Lung (tissue), 12 donors: ENCODE data around the gene SECTM1. TPM values are rescaled to one million over a fixed set of nuclear protein-coding genes. Genes with fewer than 3 reads are reported as not detected.

Experiments
- ATAC-seq: fragments of 200-7000 bp; cut with Tn5 transposase; one replicate; pipeline ENCODE4 v1.9.1; 2020; ENCODE audit warnings: moderate number of reproducible peaks; ENCODE audit not compliant: insufficient read depth, low FRiP score
- DNase-seq, 3 donors: peaks; one replicate each; pipeline ENCODE4 v3.0.0-alpha.2; 2013 to 2017
- H3K27ac ChIP-seq, 2 donors: one replicate each; pipeline ENCODE4 v1.5.1; 2013; ENCODE audit warnings: mild to moderate bottlenecking in 2 of 2, moderate library complexity in 2 of 2, control low read depth in 1 of 2, inconsistent platforms in 1 of 2, low read depth in 1 of 2, low read length in 1 of 2
- H3K27me3 ChIP-seq, 3 donors: one replicate each; pipeline ENCODE4 v1.5.1; 2013; ENCODE audit warnings: low read length in 2 of 3; ENCODE audit not compliant: control insufficient read depth in 3 of 3, insufficient read depth in 3 of 3
- H3K36me3 ChIP-seq, 4 donors: one replicate each; pipeline ENCODE4 v1.5.1; 2013; ENCODE audit warnings: low read length in 4 of 4, mild to moderate bottlenecking in 1 of 4, moderate library complexity in 1 of 4; ENCODE audit not compliant: control insufficient read depth in 4 of 4, insufficient read depth in 4 of 4
- H3K4me1 ChIP-seq, 5 donors: one replicate each; pipeline ENCODE4 v1.5.1; 2013; ENCODE audit warnings: low read length in 5 of 5, mild to moderate bottlenecking in 2 of 5, moderate library complexity in 1 of 5; ENCODE audit not compliant: control insufficient read depth in 5 of 5, insufficient read depth in 5 of 5
- H3K4me3 ChIP-seq: one replicate; pipeline ENCODE4 v1.5.1; 2013; ENCODE audit warnings: mild to moderate bottlenecking, control low read depth, moderate library complexity
- H3K9ac ChIP-seq, 2 donors: one replicate each; pipeline ENCODE4 v1.5.1; 2013; ENCODE audit warnings: low read length in 2 of 2, control low read depth in 1 of 2; ENCODE audit not compliant: insufficient read depth in 1 of 2
- H3K9me3 ChIP-seq, 4 donors: one replicate each; pipeline ENCODE4 v1.5.1; 2013; ENCODE audit warnings: low read length in 3 of 4, mild to moderate bottlenecking in 1 of 4, moderate library complexity in 1 of 4; ENCODE audit not compliant: control insufficient read depth in 4 of 4, insufficient read depth in 3 of 4
- WGBS, 2 donors: extraction: QIAGEN DNeasy Blood & Tissue Kit; methylation state at CpG; one replicate each; pipeline ENCODE4 v1.1.7; 2013; 5-methylcytosine and 5-hydroxymethylcytosine counted together
- polyA plus RNA-seq, 2 donors: library from polyadenylated mRNA; stranded (reverse); fragments of 200-250 nt; gene quantifications; one replicate each; pipeline ENCODE4 v1.2.1, GENCODE V29; 2013
- total RNA-seq, 2 donors: library from RNA; depleted of rRNA in 1 of 2; stranded (reverse); fragments of >200 nt in 1 of 2; gene quantifications; one replicate each; pipeline ENCODE4 v1.2.1, GENCODE V29; 2014 to 2021
- TF ChIP-seq, protein P1 (sequence below): IDR thresholded peaks from 2 replicates; pipeline ENCODE4 v1.5.1; 2012; ENCODE audit warnings: mild to moderate bottlenecking; ENCODE audit errors: control extremely low read depth, extremely low read depth
- donor health status: control.
- donor health status: control.
- donor health status: Bipolar disorder and iron deficiency.
- donor health status: healthy.
- donor health status: DM: yes; HTN: yes; CAD: no.

SECTM1 gene
- total and polyA plus RNA-seq, 4 donors: 12.5 to 68.6 (median 26.4) TPM

DNA sequence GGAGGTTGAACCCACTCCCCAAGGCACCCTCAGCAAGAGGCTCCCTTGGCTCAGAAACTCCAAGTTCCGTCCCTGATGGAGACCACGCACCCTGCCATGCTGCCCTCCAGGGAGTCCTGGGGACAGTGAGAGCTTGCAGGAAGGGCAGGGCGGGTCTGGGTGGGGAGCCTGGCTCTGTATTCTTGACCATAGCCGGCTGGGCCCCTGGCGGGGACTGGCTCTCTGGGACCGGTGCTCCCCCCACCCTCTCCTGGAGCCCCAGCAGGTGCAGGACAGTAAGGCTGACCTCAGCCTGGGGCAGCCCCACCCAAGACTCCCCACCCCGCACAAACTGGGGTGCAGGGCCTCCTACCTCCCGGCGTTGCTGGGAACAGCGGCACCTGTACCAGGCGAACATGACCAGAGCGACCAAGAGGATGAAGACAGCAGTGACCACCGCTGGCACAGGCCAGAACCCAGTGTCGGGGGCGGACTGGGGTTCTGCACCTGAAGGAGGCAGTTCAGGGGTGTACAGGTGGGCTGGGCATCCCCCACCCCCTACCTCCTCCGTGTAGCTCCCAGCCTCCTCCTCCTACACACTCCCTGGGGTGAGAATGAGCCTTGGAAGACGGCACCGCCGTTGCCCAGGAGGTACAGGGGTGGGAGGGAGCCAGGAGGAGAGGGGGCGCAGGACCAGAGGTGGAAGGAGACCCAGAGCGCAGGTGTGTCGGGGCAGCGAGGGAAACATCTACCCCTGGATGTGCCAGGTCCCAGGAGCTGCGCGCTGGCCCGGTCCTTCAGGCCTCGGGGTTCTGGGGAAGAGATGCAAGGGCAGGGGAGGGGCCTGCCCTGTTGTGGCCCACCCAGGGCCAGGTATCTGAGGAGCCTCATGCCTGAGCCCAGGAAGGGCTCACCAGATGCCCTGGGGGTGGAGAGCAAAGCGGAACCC is 10.8 kb downstream of the SECTM1 start:
- H3K4me3 ChIP-seq: no peak overlapping the region
- H3K9me3 ChIP-seq: no peaks in the 10 kb centered on the region
- WGBS, 2 donors: 85 to 91% methylated on average over 25 to 28 of the region's 28 CpGs
- H3K4me1 ChIP-seq: peaks cover 0 to 3% (median 0%) of the 10 kb centered on the region in 5 donors
- ATAC-seq (no peak), DNase-seq (no peak)
- no peak overlapping the region for H3K27ac ChIP-seq
- no peak overlapping the region for H3K9ac ChIP-seq
- peaks cover 0 to 8% (median 0%) of the 10 kb centered on the region in 4 donors for H3K36me3 ChIP-seq
- TF ChIP-seq, protein P1, sequence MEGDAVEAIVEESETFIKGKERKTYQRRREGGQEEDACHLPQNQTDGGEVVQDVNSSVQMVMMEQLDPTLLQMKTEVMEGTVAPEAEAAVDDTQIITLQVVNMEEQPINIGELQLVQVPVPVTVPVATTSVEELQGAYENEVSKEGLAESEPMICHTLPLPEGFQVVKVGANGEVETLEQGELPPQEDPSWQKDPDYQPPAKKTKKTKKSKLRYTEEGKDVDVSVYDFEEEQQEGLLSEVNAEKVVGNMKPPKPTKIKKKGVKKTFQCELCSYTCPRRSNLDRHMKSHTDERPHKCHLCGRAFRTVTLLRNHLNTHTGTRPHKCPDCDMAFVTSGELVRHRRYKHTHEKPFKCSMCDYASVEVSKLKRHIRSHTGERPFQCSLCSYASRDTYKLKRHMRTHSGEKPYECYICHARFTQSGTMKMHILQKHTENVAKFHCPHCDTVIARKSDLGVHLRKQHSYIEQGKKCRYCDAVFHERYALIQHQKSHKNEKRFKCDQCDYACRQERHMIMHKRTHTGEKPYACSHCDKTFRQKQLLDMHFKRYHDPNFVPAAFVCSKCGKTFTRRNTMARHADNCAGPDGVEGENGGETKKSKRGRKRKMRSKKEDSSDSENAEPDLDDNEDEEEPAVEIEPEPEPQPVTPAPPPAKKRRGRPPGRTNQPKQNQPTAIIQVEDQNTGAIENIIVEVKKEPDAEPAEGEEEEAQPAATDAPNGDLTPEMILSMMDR: no peak
- peaks cover 0 to 11% (median 4%) of the 10 kb centered on the region in 3 donors for H3K27me3 ChIP-seq

DNA sequence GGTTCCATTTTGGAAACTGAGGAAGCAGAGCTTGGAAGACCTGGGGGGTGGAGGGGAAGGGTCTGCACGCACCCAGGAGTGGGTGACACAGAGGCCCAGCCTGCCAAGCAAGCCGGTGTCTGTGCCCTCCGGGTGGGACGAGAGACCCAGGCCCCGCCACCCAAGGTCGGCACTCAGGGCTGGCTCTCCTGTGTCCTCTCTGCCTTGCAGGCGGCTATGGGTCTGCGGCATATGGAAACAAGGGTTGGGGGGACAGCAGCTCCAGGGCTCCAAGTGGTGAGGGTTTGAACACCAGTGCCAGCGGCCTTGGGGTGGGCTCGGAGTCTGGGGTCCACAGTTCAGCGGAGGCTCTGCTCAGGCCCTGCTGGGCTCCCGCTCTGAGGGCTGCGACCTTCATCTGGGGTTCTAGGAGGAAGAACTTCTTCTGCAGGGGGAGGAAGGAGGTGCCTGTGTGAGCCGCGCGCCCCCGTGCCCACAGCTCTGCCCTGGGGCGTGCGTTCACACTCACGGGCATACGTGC is 11.6 kb downstream of the SECTM1 start:
- H3K4me3 ChIP-seq: no peak overlapping the region
- no peaks in the 10 kb centered on the region for H3K9me3 ChIP-seq
- H3K27me3 ChIP-seq: peaks cover 0 to 11% (median 0%) of the 10 kb centered on the region in 3 donors
- DNase-seq (no peak), ATAC-seq (no peak)
- whole genome bisulfite sequencing, 2 donors: 69 to 75% methylated on average over 19 to 21 of the region's 21 CpGs
- no peak overlapping the region for H3K9ac ChIP-seq
- TF ChIP-seq, protein P1: no peak
- no peak overlapping the region for H3K27ac ChIP-seq
- peaks cover 0 to 3% (median 0%) of the 10 kb centered on the region in 5 donors for H3K4me1 ChIP-seq
- peaks cover 0 to 8% (median 0%) of the 10 kb centered on the region in 4 donors for H3K36me3 ChIP-seq

DNA sequence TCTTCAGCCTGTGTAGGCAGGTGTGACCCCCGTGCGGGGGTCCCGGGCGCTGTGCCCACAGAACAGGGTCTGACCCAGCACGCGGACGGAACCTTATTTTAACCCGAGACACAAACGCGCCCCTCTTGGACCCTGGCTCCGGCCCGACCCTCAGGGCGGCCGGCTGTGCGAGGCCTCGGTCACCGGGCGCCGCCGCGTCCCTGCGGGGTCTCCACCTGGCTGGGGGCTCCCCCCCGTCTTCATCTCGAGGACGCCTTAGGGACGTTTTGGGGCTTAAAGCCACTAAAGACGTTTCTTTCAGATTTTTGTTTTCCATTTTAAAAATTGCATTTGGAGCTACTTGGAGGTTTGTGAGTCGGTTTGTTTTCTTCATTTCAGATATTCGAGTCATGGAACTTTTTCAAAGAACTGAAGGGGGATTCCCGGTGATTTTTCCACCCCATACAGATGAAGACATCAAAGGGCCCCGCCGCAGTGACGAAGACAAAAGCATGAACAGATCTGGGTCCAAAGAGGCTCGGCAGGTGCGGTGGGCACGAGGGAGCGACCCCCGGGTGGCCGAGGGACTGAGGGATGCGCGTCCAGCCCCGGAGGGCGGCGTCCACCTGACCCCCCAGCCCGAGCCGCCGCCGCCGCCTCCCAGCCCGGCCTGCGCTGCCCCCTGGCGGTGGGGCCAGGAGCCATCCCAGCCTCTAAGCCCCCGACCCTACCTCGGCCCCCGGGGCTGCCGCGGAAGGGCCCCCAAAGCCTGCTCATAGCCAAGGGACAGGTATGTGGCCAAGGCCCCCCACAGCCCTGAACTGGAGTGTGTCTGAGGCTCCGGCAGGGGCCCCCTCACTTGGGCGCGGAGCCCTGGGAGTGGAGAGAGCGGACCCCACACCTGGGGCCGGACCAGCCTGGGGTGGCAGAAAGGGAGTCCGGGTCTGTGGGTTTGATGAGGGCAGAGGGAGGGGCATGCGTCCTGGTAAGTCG is 12.3 kb downstream of the SECTM1 start:
- Histone ChIP-seq H3K9me3 (no peaks in the 10 kb centered on the region), H3K4me3 (no peak overlapping the region), H3K9ac (no peak overlapping the region), H3K27ac (no peak overlapping the region), H3K36me3 (peaks cover 0 to 8% (median 0%) of the 10 kb centered on the region in 4 donors), H3K4me1 (peaks cover 0 to 3% (median 0%) of the 10 kb centered on the region in 5 donors), H3K27me3 (peaks cover 0 to 14% (median 0%) of the 10 kb centered on the region in 3 donors)
- TF ChIP-seq, protein P1: peak; percentile 63
- no peak for ATAC-seq
- WGBS, 2 donors: 40 to 50% methylated on average over 63 to 65 of the region's 65 CpGs
- DNase-seq: no peak
